NCI-H2171 treated with DMSO at 0.1 percent for 48 hours (cell line): Measurements from ENCODE around the gene FARS2.

Experiments
- DNase-seq: peaks from one replicate; lab custom pipeline; 2025; lab: John Stamatoyannopoulos, UW

The FARS2 gene

DNA sequence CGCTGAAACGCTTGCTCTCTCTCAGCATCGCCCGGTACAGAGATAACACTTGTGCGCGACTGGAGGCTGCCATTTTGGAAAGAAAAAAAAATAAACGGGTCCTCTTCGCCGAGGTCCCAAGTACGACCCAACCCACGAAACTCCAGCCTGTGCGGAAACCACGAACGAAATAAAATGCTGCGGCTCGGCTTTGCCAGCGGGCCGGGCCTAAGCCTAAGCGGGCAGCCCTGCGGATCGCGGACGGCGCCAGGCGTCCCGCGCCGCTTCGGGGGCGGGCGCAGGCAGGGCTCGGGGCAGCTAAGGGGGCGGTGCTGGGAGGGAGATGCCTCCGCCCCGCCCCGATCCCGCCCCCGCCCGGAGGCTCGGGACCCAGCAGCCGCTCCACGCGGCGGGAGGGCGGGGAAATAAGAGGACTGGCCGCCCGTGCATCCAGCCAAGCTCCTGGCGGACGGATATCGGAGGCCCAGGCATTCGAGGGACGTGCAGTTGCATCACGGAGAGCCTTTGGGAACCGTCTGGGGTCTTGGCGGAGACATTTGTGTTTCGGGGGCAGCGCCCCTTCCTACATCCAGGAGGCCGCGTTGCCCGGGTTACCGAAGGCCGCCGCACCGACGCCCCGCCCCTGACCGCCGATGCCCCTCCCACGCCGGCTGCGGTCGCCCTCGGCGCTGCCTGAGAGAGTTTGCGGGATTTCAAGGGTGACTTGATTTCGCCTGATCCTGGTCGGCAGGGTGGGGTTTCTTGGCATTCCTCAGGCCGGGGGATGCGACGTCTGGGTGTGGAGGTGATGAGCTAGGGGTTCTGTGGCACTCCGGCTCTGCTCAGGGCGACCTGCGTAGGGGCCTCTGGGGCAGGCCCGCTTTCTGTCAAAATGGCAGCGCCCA lies at the start of gene FARS2, which contains the start of gene LYRM4:
TSS of gene FARS2 (plus strand) at position 853 of the 884 bp plus-strand sequence.
TSS of gene LYRM4 (minus strand) at position 290 of the 884 bp plus-strand sequence. CDS start at position 73, 217 bp downstream.
- peak; percentile 89 for DNase-seq

DNA sequence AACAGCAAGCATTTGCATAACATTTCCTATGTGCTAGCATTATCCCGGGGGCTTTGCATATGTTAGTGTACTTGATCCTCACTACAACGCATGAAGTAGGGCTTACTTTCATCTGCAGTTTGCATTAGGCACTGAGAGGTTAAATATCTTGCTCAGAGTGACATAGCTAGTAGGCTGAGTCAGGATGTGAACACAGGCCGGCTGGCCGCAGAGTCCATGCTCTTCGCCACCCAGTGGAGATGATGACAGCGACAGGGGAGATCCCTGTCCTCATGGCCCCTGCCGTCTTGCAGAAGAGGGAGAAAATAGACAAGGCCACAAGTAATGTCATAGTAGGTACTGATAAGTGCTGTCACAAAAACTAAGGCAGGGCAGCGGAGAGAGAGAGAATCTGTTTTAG lies 47.5 kb upstream of the FARS2 start:
- DNase-seq: no peak

DNA sequence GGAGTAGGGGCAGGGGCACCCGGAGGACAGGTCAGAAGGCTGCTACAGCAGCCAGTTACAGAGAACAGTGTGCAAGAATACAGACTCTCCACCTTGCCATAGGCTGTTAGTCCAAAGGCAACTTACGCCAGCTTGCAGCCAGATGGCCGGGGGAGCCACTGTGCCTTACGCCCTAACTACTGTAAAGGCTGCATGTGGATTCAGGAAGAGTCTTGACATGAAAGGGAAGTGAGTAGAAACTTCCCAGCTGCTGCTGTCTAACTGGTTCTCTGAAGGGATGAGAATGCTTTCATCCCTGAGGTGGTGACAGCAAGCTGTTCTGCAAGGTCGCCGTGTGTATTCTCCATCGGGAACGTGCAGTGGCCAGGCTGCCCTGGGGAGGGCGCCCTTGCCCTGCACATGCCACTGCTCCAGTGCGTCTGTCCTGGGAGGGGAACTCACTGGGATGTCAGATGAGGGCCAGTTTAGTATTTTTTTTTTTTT lies 46.7 kb upstream of the FARS2 start:
- peak; percentile 94 for DNase-seq

DNA sequence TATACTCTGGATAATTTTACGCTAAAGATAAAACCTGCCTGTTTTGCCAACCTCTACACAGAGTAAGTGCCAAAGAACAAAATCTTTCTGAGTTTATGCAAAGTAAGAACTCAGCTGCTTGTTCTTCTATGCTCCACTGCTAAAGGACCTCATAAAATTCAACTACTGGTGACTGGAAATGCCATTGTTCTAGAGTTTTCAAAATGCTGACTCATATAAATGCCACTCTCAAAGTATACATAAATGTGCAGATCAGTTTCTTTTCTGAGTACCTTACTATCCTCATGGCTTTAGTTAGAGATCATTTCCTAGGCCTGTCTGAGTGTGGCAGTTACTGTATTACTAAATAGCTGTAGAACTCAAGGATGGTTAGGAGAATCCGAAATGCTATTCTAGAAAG lies 46.2 kb upstream of the FARS2 start:
- DNase-seq: no peak

DNA sequence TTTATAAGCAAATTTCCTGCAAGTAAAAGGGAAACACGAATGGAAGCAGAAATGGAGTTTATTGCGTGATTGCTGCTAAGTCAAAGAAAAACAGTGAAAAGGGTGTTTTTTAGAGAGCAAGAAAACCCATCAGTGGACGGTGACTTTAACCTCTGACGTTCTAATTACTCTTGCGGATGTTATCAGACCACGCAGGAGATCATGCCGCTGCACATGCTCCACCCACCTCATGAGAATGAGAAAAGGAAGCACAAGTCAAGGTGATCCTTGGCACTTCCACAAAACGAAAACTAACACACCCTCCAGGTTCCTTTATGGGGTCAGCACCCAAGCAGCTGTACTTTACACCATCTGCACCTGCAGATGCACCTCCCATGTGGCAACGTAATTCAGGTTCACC lies 45.5 kb upstream of the FARS2 start:
- DNase-seq: no peak

DNA sequence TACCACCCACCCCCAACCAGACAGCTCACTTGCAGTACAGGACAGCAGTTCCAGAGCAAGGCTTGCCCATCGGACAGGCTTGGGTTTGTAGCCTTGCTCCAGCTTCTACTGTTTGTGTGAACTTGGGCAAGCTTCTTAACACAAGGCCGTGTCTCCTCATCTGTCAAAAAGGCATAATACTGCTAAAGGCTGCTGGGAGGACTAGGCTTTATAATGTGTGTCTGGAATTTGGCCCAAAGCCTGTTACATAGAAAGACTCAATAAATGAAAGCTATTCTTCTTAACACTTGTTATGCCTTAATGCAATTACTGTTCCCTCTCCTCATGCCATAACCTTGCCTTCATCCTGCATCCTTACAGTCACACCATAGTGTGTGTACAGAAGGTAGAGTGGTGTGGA lies 44.0 kb upstream of the FARS2 start:
- no peak for DNase-seq

DNA sequence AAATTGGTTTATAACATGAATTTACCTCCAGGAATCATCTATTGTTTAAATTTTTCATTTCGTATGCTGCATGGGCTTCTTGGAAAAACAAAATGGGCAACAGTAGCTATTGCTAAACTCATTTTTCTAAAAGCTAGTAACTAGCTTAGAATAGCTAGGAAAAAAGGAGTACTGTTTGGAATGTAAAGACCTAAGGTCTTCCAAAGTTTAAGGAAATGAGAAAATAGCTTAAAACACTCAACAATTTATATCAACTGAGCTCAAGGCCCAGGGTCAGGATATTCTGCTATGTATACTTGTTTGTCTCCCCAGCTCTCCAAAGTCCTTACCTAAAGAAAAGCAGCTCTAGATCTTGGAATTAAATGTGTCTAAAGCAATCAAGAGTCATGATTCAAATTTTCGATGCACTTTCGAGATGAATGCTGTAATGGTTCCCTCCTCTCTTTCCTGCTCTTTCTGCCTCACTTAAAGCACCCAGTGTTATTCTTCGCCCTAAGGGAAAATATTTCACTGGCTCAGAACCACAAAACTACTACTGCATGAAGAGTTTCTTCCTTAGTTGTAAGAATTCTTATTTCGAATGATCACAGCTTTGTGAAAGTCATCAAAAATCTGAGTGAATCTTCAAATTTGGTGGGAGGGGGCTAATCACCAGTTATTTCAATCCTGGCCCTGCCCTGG lies 42.2 kb upstream of the FARS2 start:
- no peak for DNase-seq

DNA sequence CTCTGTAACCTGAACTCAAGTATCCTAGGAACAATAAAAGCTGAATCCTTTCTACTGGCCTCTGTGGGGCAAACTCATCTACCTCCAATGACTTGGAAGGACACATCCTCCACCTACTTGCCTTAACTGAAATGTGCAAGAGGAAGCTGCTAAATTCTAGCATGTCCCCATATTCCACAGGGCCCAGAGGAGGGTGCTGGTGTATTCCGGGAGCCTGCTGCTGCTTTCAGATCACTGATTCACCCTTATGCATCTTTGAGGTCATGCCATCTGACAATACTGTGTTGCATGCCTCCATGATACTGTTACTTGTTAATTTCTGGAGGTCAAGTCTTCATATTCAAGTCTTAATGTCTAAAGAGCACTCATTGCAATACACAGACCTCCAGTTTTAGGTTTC lies 40.9 kb upstream of the FARS2 start:
- DNase-seq: no peak

DNA sequence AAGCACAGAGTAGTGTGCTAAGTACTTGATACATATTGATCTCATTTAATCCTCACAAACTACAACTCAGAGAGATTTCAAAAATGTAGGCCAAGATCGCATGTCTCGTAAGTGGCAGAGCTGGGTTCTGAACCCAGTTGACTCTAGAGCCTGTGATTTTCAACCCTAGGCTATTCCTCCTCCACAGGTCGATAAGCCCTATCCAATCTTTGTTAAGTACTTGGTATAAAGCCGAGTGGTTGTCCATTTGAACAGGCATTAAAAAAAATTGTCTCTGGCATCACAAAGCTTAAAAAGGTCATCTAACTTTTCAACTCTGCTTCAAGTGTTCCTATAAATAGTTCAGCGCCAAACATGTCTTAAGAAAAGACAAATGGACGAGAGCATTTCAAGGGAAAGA lies 38.0 kb upstream of the FARS2 start:
- no peak for DNase-seq

DNA sequence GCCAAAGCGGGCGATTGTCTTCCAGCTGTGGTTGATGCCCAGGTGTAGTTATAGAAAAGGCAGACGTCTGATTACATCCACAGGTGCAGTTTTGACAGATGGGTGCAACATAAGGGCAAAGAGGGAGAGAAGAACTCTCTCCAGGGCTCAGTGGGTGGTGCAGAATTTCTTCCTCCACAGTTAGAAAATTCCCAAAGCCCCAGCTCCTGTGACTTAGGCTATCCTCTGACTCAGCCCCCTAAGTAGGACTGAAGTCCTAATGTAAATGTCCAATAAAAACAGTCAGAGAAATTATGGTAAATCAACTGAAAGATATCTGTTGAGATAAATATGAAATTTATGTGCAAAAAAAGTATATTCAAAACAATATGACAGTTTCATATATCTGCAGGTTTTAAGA lies 32.0 kb upstream of the FARS2 start:
- peak; percentile 55 for DNase-seq

DNA sequence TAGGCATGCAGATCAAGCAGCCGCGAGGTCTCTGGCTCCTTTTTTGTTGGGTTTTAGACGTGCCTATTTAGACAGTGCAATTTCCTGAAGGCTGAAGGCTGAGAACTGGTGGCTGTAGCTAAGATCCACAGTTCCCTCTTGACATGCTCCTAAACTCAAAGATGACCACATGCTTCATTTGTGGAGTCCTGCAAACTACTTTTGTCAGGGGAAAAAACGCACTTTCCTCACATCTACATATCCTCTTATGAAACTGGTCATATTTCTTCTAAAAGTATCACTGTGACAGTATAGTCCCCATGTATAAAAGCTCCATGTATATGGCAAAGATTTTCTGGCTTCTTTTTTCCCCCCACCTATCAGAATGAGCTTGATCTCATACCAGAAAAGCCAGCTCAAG lies 31.2 kb upstream of the FARS2 start:
- DNase-seq: no peak

DNA sequence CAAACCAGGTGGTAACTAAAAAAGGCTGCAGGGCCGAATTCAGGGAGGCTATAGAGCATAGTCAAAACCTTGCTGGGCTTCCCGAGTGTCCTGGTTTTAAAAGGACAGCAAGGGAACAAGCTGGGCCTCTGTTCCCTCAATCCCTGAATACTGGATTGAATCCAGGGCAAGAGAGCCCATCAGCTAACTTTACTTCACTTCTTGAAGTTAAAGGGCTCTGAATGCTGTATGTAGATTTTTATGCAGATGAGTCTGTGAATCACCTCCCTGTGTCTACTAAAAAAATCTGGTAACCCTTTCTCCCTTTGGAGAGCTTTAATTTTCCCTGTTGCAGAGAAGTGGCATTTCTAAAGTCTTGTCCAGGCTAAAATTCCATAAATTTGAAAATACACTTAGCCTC lies 30.0 kb upstream of the FARS2 start:
- DNase-seq: no peak

DNA sequence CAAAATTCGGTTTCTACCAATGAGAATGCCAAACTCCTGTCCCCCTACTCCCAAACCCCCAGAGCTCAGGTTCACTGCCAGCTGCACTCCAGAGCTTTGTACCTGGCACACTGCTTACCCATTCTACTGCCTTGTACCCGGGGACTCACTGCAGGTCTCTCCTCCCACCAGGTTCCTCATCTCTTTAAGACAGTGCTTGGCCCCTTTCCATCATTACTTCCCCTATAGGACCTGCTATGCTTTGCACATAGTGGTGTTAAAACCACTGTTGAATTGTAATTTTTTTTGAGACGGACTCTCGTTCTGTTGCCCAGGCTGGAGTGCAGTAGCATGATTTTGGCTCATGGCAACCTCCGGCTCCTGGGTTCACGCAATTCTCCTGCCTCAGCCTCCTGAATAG lies 26.4 kb upstream of the FARS2 start:
- DNase-seq: no peak

DNA sequence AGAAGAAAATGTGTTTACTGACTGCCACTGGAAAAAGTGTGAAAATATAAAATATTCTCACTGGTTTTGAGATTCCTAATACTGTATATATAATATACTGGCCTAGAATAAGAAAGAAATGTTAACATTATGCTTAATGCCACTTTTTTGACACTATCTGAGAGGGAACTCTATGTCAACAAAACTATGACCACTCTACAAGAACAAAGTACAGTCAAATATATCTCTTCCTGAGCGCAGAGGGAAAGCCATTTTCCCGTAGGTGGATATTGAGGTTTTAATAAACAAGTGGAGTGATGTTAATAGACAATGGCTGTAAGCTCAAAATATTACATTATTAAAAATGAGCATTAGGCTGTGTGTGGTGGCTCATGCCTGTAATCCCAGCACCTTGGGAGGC lies 25.5 kb upstream of the FARS2 start:
- DNase-seq: no peak

DNA sequence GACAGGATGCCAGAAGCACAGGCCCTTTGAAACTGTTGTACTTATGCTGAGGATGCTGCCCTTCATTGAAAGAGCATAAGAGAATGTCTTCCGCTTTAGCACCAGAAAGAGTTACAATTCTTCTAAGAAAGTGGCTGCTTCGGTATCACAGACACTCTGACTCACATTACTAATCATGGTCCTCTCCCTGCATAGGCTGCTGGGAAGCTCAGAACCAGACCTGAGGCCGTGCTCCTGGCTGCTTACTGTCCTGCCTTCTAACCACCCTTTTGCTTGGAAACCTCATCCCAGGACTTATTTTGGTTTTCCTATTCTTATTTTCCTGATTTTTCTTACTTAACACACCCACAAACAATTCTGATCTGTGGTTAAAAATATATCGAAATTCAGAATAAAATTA lies 23.5 kb upstream of the FARS2 start:
- DNase-seq: no peak

DNA sequence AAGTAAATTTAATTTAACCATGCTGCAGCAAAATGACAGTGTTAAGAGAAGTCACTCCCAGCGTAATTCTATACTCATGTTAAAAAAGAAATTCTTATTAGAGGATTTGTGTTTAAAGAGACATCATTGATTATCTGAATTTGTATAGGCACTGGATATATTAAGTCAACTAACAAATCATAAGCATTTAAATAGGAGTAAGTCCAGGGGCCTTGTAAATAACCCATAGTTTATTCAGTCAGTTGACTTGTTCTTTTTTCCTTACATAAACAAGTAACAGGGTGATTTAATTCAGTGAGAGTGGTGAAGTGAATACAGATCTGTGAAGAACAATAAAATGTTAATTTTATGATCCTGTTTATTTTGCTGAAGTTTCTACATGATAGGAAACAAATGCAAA lies 23.0 kb upstream of the FARS2 start:
- DNase-seq: no peak

DNA sequence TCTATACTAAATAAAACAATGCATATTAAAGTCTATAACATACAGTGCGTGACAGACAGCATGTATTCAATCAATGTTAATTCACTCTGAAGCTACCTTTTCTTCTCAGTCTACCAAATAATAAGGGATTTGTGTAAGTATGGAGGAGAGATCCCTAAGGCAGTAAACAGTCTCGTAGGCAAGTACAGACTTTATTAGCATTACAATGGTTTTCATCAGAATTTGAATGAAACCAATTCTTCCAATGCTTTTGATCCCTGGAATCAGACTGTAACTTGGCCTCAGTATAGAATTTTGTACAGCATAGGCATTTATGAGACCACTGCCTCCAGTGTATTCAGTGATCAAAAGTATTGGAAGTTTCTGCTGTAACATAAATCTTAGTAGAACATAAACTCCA lies 20.1 kb upstream of the FARS2 start:
- no peak for DNase-seq

DNA sequence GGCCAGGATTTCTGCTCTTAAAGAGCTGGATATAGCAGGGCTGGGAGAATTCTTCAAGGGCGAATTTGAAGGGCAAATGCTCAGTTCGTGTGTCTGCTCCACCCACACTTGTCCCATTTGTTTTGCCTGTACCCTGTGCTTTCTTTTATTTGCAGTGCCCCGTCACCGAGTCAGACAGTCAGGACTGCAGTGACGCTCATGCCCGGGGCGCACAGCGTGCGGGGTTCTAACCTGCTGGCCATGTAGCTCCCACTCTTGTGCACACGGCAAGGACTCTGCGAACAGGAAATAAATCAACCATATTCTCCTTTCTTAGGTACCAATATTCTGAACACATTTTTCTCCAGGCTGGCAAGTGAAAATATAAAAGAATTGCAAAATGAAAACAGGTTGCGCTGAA lies 18.2 kb upstream of the FARS2 start:
- no peak for DNase-seq

DNA sequence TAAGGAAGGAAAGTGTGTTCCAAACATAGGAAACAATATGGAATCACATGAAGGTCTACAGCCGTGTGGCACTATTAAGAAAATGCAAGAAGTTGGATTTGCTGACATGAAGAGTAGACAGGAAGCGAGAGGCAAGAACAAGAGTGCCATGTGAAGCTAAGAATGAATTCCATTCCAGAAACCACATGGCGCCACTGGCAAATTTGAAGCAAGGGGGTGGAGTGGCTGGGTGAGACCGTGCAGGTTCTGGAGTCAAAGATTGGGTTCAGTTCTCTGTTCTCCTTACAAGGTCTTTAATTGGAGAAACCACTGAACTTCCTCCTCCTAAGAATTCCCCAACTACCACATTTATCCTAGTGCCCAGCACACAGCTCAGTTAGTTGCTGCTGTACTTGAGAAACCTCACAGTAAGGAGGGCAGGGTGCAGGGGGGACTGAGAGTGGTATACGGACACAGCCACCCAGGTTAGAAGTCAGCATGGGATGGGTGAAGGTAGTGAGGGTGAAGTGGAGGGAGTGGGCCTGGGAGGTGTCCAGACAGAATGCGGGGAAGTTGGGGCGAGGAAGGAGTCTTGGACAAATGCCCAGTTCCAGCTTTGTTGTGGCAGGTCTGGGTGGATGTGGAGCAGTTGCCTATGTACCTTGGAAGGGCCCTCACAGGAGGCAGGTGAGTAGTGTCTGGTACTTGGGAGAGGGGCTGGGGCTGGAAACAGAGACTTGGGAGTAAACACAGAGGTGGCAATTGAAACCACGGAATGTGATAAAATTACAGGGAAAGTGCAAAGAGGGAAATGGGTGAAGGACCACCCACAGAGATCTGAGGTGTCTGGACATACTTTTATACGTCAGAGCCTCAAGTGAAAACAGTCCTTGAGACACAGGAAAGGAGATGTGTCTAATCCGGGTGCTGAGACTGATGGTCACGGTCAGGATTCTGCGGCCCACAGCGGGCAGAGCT lies 14.9 kb upstream of the FARS2 start:
- DNase-seq: no peak

DNA sequence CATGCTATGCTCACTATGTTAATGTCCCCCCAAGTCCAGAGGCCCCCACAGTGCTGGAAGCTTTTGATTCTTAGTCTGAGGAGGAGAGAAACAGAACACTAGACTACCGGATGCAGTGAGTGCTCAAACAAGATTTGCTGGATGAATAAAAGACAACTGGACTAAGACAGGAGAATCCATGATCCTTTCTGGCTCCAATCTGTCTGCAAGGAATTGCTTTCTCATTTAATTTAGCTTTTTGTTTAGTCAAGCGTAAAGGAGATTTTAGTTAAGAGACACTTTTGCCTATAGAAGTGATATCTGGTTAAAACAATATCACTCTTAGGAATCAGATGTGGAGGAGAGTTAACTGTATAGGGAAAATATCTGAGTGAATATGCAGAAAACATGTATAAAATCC lies 14.1 kb upstream of the FARS2 start:
- DNase-seq: no peak

DNA sequence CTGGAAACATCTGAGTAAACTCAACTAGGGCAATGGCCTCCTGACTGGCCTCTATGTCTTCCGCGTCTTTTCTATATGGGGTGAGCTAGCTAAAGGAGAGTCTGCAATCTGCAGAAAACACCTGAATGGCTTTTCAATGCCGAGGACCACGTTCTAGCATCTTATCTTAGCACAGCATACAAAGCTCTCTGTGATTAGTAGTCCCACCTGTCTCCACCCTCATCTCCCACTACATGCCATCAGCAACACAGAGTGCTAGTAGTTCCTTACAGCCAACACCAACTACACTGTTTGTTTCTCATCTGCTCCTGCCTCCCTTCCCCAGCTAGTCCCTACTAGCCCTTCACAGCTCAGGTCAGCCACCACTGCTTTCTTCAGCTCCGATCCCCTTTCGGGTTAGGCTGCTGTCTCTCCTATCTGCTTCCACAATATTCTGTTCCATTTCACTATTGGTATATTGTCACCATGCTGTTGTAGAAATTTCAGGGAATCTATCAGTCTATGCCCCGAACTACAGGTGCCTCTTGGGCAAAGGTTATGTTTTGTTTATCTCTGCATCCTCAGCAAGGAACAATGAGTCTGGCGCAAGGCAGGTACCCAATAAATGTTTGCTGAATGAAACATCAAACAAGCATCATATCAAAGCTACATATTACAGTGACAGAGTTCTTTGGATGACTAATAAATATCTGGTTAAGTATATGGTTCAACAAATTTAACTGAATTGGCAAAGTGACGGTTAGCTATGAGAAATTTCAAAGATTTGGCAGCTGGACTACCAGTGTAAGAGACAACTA lies 12.8 kb upstream of the FARS2 start:
- no peak for DNase-seq
